H9 (cell line): ENCODE measurements around the gene INVS. TPM values are rescaled to one million over a fixed set of nuclear protein-coding genes. Genes with fewer than 3 reads are reported as not detected.

Source experiments
- DNase-seq: peaks from one replicate; pipeline ENCODE4 v3.0.0-alpha.2; 2017
- H2AFZ ChIP-seq: one replicate; pipeline ENCODE4 v1.6.1; 2013; ENCODE audit warnings: mild to moderate bottlenecking, low read length, control low read depth, moderate library complexity
- H2AK5ac ChIP-seq: 2 replicates; pipeline ENCODE4 v1.6.1; 2013; ENCODE audit warnings: low read length, control low read depth, mixed read lengths; ENCODE audit not compliant: insufficient read length
- H2BK120ac ChIP-seq: one replicate; pipeline ENCODE4 v1.6.1; 2013; ENCODE audit warnings: low read depth, mild to moderate bottlenecking, low read length, control low read depth, inconsistent platforms; ENCODE audit not compliant: poor library complexity, severe bottlenecking
- H2BK12ac ChIP-seq: 2 replicates; pipeline ENCODE4 v1.6.1; 2013; ENCODE audit warnings: low read length, control low read depth, mixed read lengths, low read depth; ENCODE audit not compliant: insufficient read length
- H2BK15ac ChIP-seq: 2 replicates; pipeline ENCODE4 v1.6.1; 2013; ENCODE audit warnings: low read depth, low read length, control low read depth
- H2BK20ac ChIP-seq: one replicate; pipeline ENCODE4 v1.6.1; 2013; ENCODE audit warnings: low read depth, mild to moderate bottlenecking, low read length, control low read depth, inconsistent platforms; ENCODE audit not compliant: poor library complexity, severe bottlenecking
- H2BK5ac ChIP-seq: 2 replicates; pipeline ENCODE4 v1.6.1; 2013; ENCODE audit warnings: low read length, control low read depth, mixed read lengths; ENCODE audit not compliant: insufficient read length
- H3K14ac ChIP-seq: 2 replicates; pipeline ENCODE4 v1.6.1; 2013; ENCODE audit warnings: low read length, control low read depth; ENCODE audit not compliant: insufficient read depth
- H3K18ac ChIP-seq: 2 replicates; pipeline ENCODE4 v1.6.1; 2013; ENCODE audit warnings: low read depth, mild to moderate bottlenecking, mixed read lengths, low read length, control low read depth; ENCODE audit not compliant: insufficient read length
- H3K23ac ChIP-seq: 2 replicates; pipeline ENCODE4 v1.6.1; 2013; ENCODE audit warnings: low read length, control low read depth, mixed read lengths, low read depth; ENCODE audit not compliant: insufficient read length
- H3K23me2 ChIP-seq: 2 replicates; pipeline ENCODE4 v1.6.1; 2013; ENCODE audit warnings: low read depth, mild to moderate bottlenecking, mixed read lengths, low read length, control low read depth; ENCODE audit not compliant: insufficient read length, poor library complexity, severe bottlenecking
- H3K27ac ChIP-seq: 2 replicates; pipeline ENCODE4 v1.5.1; 2013; ENCODE audit warnings: low read length, control low read depth, mixed read lengths, low read depth; ENCODE audit not compliant: insufficient read length
- H3K27me3 ChIP-seq: 2 replicates; pipeline ENCODE4 v1.6.1; 2013; ENCODE audit warnings: low read length, control low read depth, inconsistent platforms; ENCODE audit not compliant: insufficient read depth
- H3K4ac ChIP-seq: 2 replicates; pipeline ENCODE4 v1.6.1; 2013; ENCODE audit warnings: low read depth, mild to moderate bottlenecking, control low read depth, inconsistent platforms, low read length, moderate library complexity
- H3K4me1 ChIP-seq: 2 replicates; pipeline ENCODE4 v1.6.1; 2013; ENCODE audit warnings: low read length, control low read depth, inconsistent platforms; ENCODE audit not compliant: insufficient read depth
- H3K4me2 ChIP-seq: 2 replicates; pipeline ENCODE4 v1.6.1; 2013; ENCODE audit warnings: low read length, control low read depth, mixed read lengths; ENCODE audit not compliant: insufficient read length, insufficient read depth
- H3K56ac ChIP-seq: 2 replicates; pipeline ENCODE4 v1.6.1; 2013; ENCODE audit warnings: low read depth, mild to moderate bottlenecking, mixed read lengths, low read length, control low read depth; ENCODE audit not compliant: insufficient read length
- H3K79me1 ChIP-seq: 2 replicates; pipeline ENCODE4 v1.6.1; 2013; ENCODE audit warnings: low read depth, mild to moderate bottlenecking, moderate library complexity, low read length, control low read depth, inconsistent platforms; ENCODE audit not compliant: insufficient read depth, poor library complexity, severe bottlenecking
- H3K79me2 ChIP-seq: 2 replicates; pipeline ENCODE4 v1.6.1; 2013; ENCODE audit warnings: low read length, control low read depth, inconsistent platforms; ENCODE audit not compliant: insufficient read depth
- H3K9ac ChIP-seq: 2 replicates; pipeline ENCODE4 v1.6.1; 2013; ENCODE audit warnings: low read length, control low read depth, mixed read lengths; ENCODE audit not compliant: insufficient read length; ENCODE audit errors: extremely low read depth
- H3K9me3 ChIP-seq: one replicate; pipeline ENCODE4 v1.6.1; 2013; ENCODE audit warnings: low read depth, low read length, inconsistent platforms; ENCODE audit not compliant: control insufficient read depth
- H3T11ph ChIP-seq: one replicate; pipeline ENCODE4 v1.6.1; 2013; ENCODE audit warnings: mild to moderate bottlenecking, low read length, control low read depth, inconsistent platforms
- H4K20me1 ChIP-seq: one replicate; pipeline ENCODE4 v1.6.1; 2013; ENCODE audit not compliant: control insufficient read depth, insufficient read length, insufficient read depth
- H4K5ac ChIP-seq: 2 replicates; pipeline ENCODE4 v1.6.1; 2013; ENCODE audit warnings: low read depth, mild to moderate bottlenecking, mixed read lengths, low read length, control low read depth; ENCODE audit not compliant: insufficient read length
- H4K8ac ChIP-seq: replicated peaks from 2 replicates; pipeline ENCODE4 v1.6.1; 2013; ENCODE audit warnings: low read length, control low read depth, mixed read lengths, low read depth; ENCODE audit not compliant: insufficient read length
- H4K91ac ChIP-seq: 2 replicates; pipeline ENCODE4 v1.6.1; 2013; ENCODE audit warnings: low read depth, mild to moderate bottlenecking, moderate library complexity, mixed read lengths, low read length, control low read depth; ENCODE audit not compliant: insufficient read length
- H3K27ac Mint-ChIP-seq, 3 experiments: 2 replicates in 2 of 3; 3 replicates in 1 of 3; pipeline ENCODE4 v1.8.0; 2020 to 2021; ENCODE audit warnings: mixed read lengths in 3 of 3, mild to moderate bottlenecking in 1 of 3, moderate library complexity in 1 of 3
- H3K27me3 Mint-ChIP-seq: 2 replicates; pipeline ENCODE4 v1.8.0; 2021; ENCODE audit warnings: low read depth, mild to moderate bottlenecking, moderate library complexity, mixed read lengths
- H3K36me3 Mint-ChIP-seq, 3 experiments: 2 replicates in 2 of 3; 3 replicates in 1 of 3; pipeline ENCODE4 v1.8.0; 2020 to 2021; ENCODE audit warnings: low read depth in 3 of 3, mixed read lengths in 3 of 3; ENCODE audit not compliant: insufficient read depth in 1 of 3
- H3K4me1 Mint-ChIP-seq, 2 experiments: 2 replicates each; pipeline ENCODE4 v1.8.0; 2020; ENCODE audit warnings: mixed read lengths in 2 of 2
- H3K4me3 Mint-ChIP-seq, 2 experiments: 2 replicates in 1 of 2; 3 replicates in 1 of 2; pipeline ENCODE4 v1.8.0; 2020 to 2021; ENCODE audit warnings: mild to moderate bottlenecking in 2 of 2, mixed read lengths in 2 of 2, moderate library complexity in 1 of 2
- H3K9me3 Mint-ChIP-seq, 2 experiments: 2 replicates in 1 of 2; 3 replicates in 1 of 2; pipeline ENCODE4 v1.8.0; 2020; ENCODE audit warnings: mild to moderate bottlenecking in 2 of 2, mixed read lengths in 2 of 2, moderate library complexity in 1 of 2
- WGBS: extraction: QIAGEN DNeasy Blood & Tissue Kit; methylation state at CpG from one replicate; pipeline ENCODE4 v1.1.7; 2013; ENCODE audit warnings: missing lambda C conversion rate, low lambda C conversion rate, mixed read lengths; ENCODE audit not compliant: insufficient read length; ENCODE audit errors: extremely low coverage; 5-methylcytosine and 5-hydroxymethylcytosine counted together
- total RNA-seq: library from RNA; stranded (reverse); gene quantifications from 2 replicates; pipeline ENCODE4 v1.2.1, GENCODE V29; 2021
- TF ChIP-seq, protein P1 (sequence below): fragments of 200-600 bp; sonication (generic); conservative IDR thresholded peaks from 3 replicates; pipeline ENCODE4 v1.8.0; 2021; ENCODE audit warnings: antibody characterized with exemption, mild to moderate bottlenecking

Gene INVS
- total RNA-seq, 1 experiment from 2014 or later: 7.5 TPM

- Histone ChIP-seq H2AFZ (no peak overlapping the region), H3K14ac (no peak overlapping the region), H4K5ac (no peak overlapping the region), H2BK15ac (no peak overlapping the region), H2BK120ac (no peak overlapping the region), H3K23ac (no peak overlapping the region), H3T11ph (no peak overlapping the region), H3K18ac (no peak overlapping the region), H3K79me2 (no peaks in the 10 kb centered on the region; the same call in 1 of the 2 replicates), H3K9ac (no peak overlapping the region), H3K23me2 (no peaks in the 10 kb centered on the region), H3K4me1 (no peaks in the 10 kb centered on the region; the same call in 1 of the 2 replicates), H4K8ac (no peak overlapping the region), H3K56ac (no peak overlapping the region), H2BK12ac (no peak overlapping the region), H4K20me1 (no peaks in the 10 kb centered on the region), H3K9me3 (no peaks in the 10 kb centered on the region), H4K91ac (no peak overlapping the region), H3K27me3 (no peaks in the 10 kb centered on the region), H3K4ac (no peak overlapping the region), H2BK5ac (no peak overlapping the region), H3K4me2 (no peak overlapping the region), H3K79me1 (no peaks in the 10 kb centered on the region), H3K27ac (no peak overlapping the region), H2AK5ac (no peak overlapping the region), H2BK20ac (no peak overlapping the region)
- Mint-ChIP-seq H3K27ac (no peak overlapping the region), H3K4me3 (no peak overlapping the region), H3K9me3 (no peaks in the 10 kb centered on the region), H3K4me1 (peaks cover 3 to 8% of the 10 kb centered on the region in 2 experiments), H3K27me3 (no peaks in the 10 kb centered on the region), H3K36me3 (no peaks in the 10 kb centered on the region)
- no peak for DNase-seq
- TF ChIP-seq, protein P1, sequence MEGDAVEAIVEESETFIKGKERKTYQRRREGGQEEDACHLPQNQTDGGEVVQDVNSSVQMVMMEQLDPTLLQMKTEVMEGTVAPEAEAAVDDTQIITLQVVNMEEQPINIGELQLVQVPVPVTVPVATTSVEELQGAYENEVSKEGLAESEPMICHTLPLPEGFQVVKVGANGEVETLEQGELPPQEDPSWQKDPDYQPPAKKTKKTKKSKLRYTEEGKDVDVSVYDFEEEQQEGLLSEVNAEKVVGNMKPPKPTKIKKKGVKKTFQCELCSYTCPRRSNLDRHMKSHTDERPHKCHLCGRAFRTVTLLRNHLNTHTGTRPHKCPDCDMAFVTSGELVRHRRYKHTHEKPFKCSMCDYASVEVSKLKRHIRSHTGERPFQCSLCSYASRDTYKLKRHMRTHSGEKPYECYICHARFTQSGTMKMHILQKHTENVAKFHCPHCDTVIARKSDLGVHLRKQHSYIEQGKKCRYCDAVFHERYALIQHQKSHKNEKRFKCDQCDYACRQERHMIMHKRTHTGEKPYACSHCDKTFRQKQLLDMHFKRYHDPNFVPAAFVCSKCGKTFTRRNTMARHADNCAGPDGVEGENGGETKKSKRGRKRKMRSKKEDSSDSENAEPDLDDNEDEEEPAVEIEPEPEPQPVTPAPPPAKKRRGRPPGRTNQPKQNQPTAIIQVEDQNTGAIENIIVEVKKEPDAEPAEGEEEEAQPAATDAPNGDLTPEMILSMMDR: no peak
- WGBS: no CpG with 5 or more reads among the region's 1 CpG
Measured at GRCh38 chr9:100091650-100092049, 7.4 kb upstream of the INVS start.
